HepG2 (cell line): ENCODE measurements around the gene ABCA4. TPM values are rescaled to one million over a fixed set of nuclear protein-coding genes. Genes with fewer than 3 reads are reported as not detected.

ENCODE experiments used
- ATAC-seq: fragments of 200-7000 bp; cut with Tn5 transposase; 3 replicates; pipeline ENCODE4 v1.9.1; 2020; ENCODE audit warnings: mild to moderate bottlenecking, moderate library complexity
- BruUV-seq: library from RNA; stranded (reverse); fragments of 400-500 nt; replicated peaks from 2 replicates; lab custom pipeline; 2021; lab: Mats Ljungman, UMichigan
- CTCF ChIA-PET: fragments of 300-600 bp; formaldehyde crosslinking; extraction: SDS; loops from one replicate; lab custom pipeline; 2021; ENCODE audit warnings: low total read pairs, inconsistent platforms, low intra/inter-chr PET ratio; lab: Yijun Ruan, JAX
- POLR2A ChIA-PET: fragments of 350-600 bp; sonication (Branson Sonifier 250); formaldehyde crosslinking; loops from one replicate; lab custom pipeline; 2020; ENCODE audit warnings: antibody characterized with exemption, inconsistent platforms; lab: Yijun Ruan, JAX
- DNase-seq: peaks from one replicate; pipeline ENCODE4 v3.0.0-alpha.2; 2015; ENCODE audit warnings: low spot score
- FAIRE-seq: peaks from 3 replicates; lab custom pipeline; 2011; peaks lifted over from hg19 to GRCh38; lab: Jason Lieb, UNC
- H2AFZ ChIP-seq: one replicate; pipeline ENCODE4 v1.6.1; 2011; ENCODE audit warnings: low read length, inconsistent platforms
- H3K27ac ChIP-seq: fragments of 300-600 bp; 3 replicates; pipeline ENCODE4 v1.8.0; 2011; ENCODE audit warnings: mixed run types, mild to moderate bottlenecking, mixed read lengths, low read length, inconsistent platforms; ENCODE audit not compliant: insufficient read depth; ENCODE audit errors: extremely low read length
- H3K27me3 ChIP-seq, 2 experiments: fragments of 200-600 bp in 1 of 2; 2 replicates in 1 of 2; 3 replicates in 1 of 2; pipeline versions ENCODE4 v1.6.0 to v1.8.0; 2011; ENCODE audit warnings: low read length in 2 of 2, mild to moderate bottlenecking in 2 of 2, moderate library complexity in 2 of 2, inconsistent platforms in 1 of 2; ENCODE audit not compliant: insufficient read depth in 2 of 2, control insufficient read depth in 1 of 2
- H3K36me3 ChIP-seq, 2 experiments: fragments of 200-600 bp in 1 of 2; replicated peaks in 1 of 2; 2 replicates in 1 of 2; 3 replicates in 1 of 2; pipeline versions ENCODE4 v1.5.1 to v1.8.0; 2011; ENCODE audit warnings: low read length in 2 of 2, inconsistent platforms in 1 of 2; ENCODE audit not compliant: insufficient read depth in 2 of 2, control insufficient read depth in 1 of 2
- H3K4me1 ChIP-seq: 2 replicates; pipeline ENCODE4 v1.5.1; 2012; ENCODE audit warnings: low read length, inconsistent platforms; ENCODE audit not compliant: insufficient read depth
- H3K4me2 ChIP-seq: 2 replicates; pipeline ENCODE4 v1.6.0; 2011; ENCODE audit warnings: low read depth, low read length, inconsistent platforms
- H3K4me3 ChIP-seq, 3 experiments: fragments of 200-600 bp in 1 of 3; sonication (generic), shearing (Covaris generic) in 1 of 3; replicated peaks in 1 of 3; 2 replicates each; pipeline ENCODE4 v1.5.1; 2011 to 2016; ENCODE audit warnings: low read length in 3 of 3, inconsistent platforms in 2 of 3, low read depth in 2 of 3, mild to moderate bottlenecking in 2 of 3, control low read depth in 1 of 3, mixed read lengths in 1 of 3; ENCODE audit not compliant: insufficient read depth in 1 of 3
- H3K79me2 ChIP-seq: one replicate; pipeline ENCODE4 v1.6.1; 2011; ENCODE audit warnings: low read length, inconsistent platforms; ENCODE audit not compliant: insufficient read depth
- H3K9ac ChIP-seq: 2 replicates; pipeline ENCODE4 v1.6.0; 2011; ENCODE audit warnings: mild to moderate bottlenecking, low read depth, low read length, inconsistent platforms; ENCODE audit not compliant: insufficient read depth
- H3K9me3 ChIP-seq: 2 replicates; pipeline ENCODE4 v1.5.1; 2012; ENCODE audit warnings: mild to moderate bottlenecking, low read length
- H4K20me1 ChIP-seq: 2 replicates; pipeline ENCODE4 v1.6.0; 2011; ENCODE audit warnings: inconsistent platforms, mild to moderate bottlenecking, low read length, moderate library complexity; ENCODE audit not compliant: insufficient read depth
- HNF4A ChIP-seq: sonication (generic); formaldehyde crosslinking; IDR thresholded peaks from 2 replicates; pipeline ENCODE4 v1.4.0; 2020; ENCODE audit warnings: missing genetic modification reagents
- IRX3 ChIP-seq: sonication (generic); formaldehyde crosslinking; IDR thresholded peaks from 2 replicates; pipeline ENCODE4 v1.8.1; 2023; ENCODE audit warnings: mild to moderate bottlenecking, low read depth, missing genetic modification reagents, borderline replicate concordance
- PATZ1 ChIP-seq: sonication (generic); formaldehyde crosslinking; IDR thresholded peaks from 2 replicates; pipeline ENCODE4 v1.4.0; 2020; ENCODE audit warnings: missing genetic modification reagents
- TBX2 ChIP-seq: sonication (generic); formaldehyde crosslinking; IDR thresholded peaks from 2 replicates; pipeline ENCODE4 v1.5.0; 2020; ENCODE audit warnings: missing genetic modification reagents, mild to moderate bottlenecking, borderline replicate concordance
- XRCC5 ChIP-seq: fragments of 200-400 bp; formaldehyde crosslinking; optimal IDR thresholded peaks from 2 replicates; pipeline ENCODE3; 2017; ENCODE audit warnings: mild to moderate bottlenecking, low read length
- ZBTB49 ChIP-seq: sonication (generic); formaldehyde crosslinking; IDR thresholded peaks from 2 replicates; pipeline ENCODE4 v1.4.0; 2020; ENCODE audit warnings: missing genetic modification reagents, borderline replicate concordance
- ZNF614 ChIP-seq: IDR thresholded peaks from 2 replicates; pipeline ENCODE4 v1.6.1; 2018; ENCODE audit warnings: missing biosample characterization, missing genetic modification reagents, inconsistent platforms, borderline replicate concordance
- WGBS: methylation state at CpG from one replicate; pipeline ENCODE4 v1.1.6; 2017; ENCODE audit warnings: low lambda C conversion rate; 5-methylcytosine and 5-hydroxymethylcytosine counted together
- in situ Hi-C: cut with HindIII; loops from 2 replicates; pipeline ENCODE4 v1.10.0; 2017; ENCODE audit warnings: low pct_unique_long_range_greater_than_20kb; ENCODE audit not compliant: extremely low pct_ligation_motif_present
- intact Hi-C: fragments of 100-400 bp; cut with micrococcal nuclease; formaldehyde crosslinking; loops from one replicate; pipeline ENCODE4 v1.10.0; 2022; ENCODE audit not compliant: unreplicated experiment
- polyA plus RNA-seq, 8 experiments: library from polyadenylated mRNA; depleted of rRNA in 3 of 8; stranded (reverse) in 7 of 8; unstranded in 1 of 8; fragments of >200 nt; fragmentation: Illumina TruSeq in 4 of 8; extraction: Trizol in 4 of 8; gene quantifications; 2 replicates each; pipeline versions ENCODE4 v1.2.1 to v1.2.3, GENCODE V29; 2011 to 2016; ENCODE audit warnings: low read depth in 4 of 8, missing spikeins in 1 of 8, mixed read lengths in 1 of 8; ENCODE audit not compliant: insufficient read depth in 1 of 8
- total RNA-seq, 5 experiments: library from RNA; depleted of rRNA; stranded (reverse); fragments of >200 nt; fragmentation: Illumina TruSeq; extraction: Trizol; gene quantifications; 2 replicates each; pipeline ENCODE4 v1.2.3, GENCODE V29; 2016; ENCODE audit warnings: low read depth in 1 of 5

The ABCA4 gene
- total and polyA plus RNA-seq, 2 of the 13 experiments (the other 11 are each of a cell fraction or from before 2014, with no cell fraction given): 0.24 to 0.67 TPM

- ATAC-seq: no peak
- POLR2A ChIA-PET: interaction anchor here (1.0 kb wide), 1 partner anchor 9 kb away, joined by 3 read pairs; no protein-coding TSS in a partner anchor
- WGBS: 100% methylated on average over 1 of the region's 1 CpG
- H3K27me3 ChIP-seq: no peaks in the 10 kb centered on the region
- CTCF ChIA-PET: no interaction called here
- no peaks in the 10 kb centered on the region for H3K79me2 ChIP-seq
- no peak overlapping the region for H2AFZ ChIP-seq
- no TSS peak for BruUV-seq
- peaks cover 41% of the 10 kb centered on the region for H3K4me1 ChIP-seq
- no peak overlapping the region for H3K9ac ChIP-seq
- no peak overlapping the region for H3K4me3 ChIP-seq
- H3K9me3 ChIP-seq: no peaks in the 10 kb centered on the region
- TF ChIP-seq ZNF614 (CRISPR knock-in tag): no peak
- no peak for TF ChIP-seq PATZ1 (CRISPR knock-in tag)
- TF ChIP-seq IRX3 (CRISPR knock-in tag): no peak
- TF ChIP-seq, all 625 proteins: peak for 0
- FAIRE-seq: no peak
- no peak overlapping the region for H3K4me2 ChIP-seq
- no peak overlapping the region for H3K27ac ChIP-seq
- no peaks in the 10 kb centered on the region for H4K20me1 ChIP-seq
- H3K36me3 ChIP-seq: no peaks in the 10 kb centered on the region
- no peak for DNase-seq
- in situ Hi-C loops (no loop called here), intact Hi-C loops (no loop called here)
These were observed 78.6 kb downstream of the ABCA4 start for GRCh38 chr1:94042388-94042787.

GRCh38 chr1:94039871-94040569, 80.9 kb downstream of the ABCA4 start:
- TF ChIP-seq XRCC5 (peak; percentile 1), TBX2 (CRISPR knock-in tag) (0 out of 2 replicates have a peak, but pooled peaks have one; percentile 17), HNF4A (no peak), ZBTB49 (CRISPR knock-in tag) (0 out of 2 replicates have a peak, but pooled peaks have one; percentile 1)
- no TSS peak for BruUV-seq
- FAIRE-seq (no peak), DNase-seq (no peak), ATAC-seq (no peak)
- Histone ChIP-seq H3K36me3 (no peaks in the 10 kb centered on the region), H3K27ac (no peak overlapping the region), H3K9ac (no peak overlapping the region), H3K4me1 (peaks cover 39% of the 10 kb centered on the region), H2AFZ (no peak overlapping the region), H3K27me3 (no peaks in the 10 kb centered on the region), H4K20me1 (no peaks in the 10 kb centered on the region), H3K4me3 (no peak overlapping the region), H3K79me2 (no peaks in the 10 kb centered on the region), H3K9me3 (no peaks in the 10 kb centered on the region), H3K4me2 (no peak overlapping the region)
- in situ Hi-C loops: no loop called here
- intact Hi-C loops: no loop called here
- POLR2A ChIA-PET: interaction anchor here (1.2 to 1.5 kb wide), 2 partner anchors 23 to 29 kb away, joined by 3 read pairs; no protein-coding TSS in a partner anchor
- 75% methylated on average over 9 of the region's 11 CpGs for WGBS
- CTCF ChIA-PET: interaction anchor here (0.6 to 2.1 kb wide), 3 partner anchors 14 to 296 kb away, joined by 3 to 17 read pairs (median 7); no protein-coding TSS in a partner anchor
